Stomach smooth muscle (tissue), 2 donors: ENCODE results near the gene CALCB.

Source experiments
- H3K27ac ChIP-seq: one replicate; pipeline ENCODE4 v1.7.0; 2013; ENCODE audit warnings: mild to moderate bottlenecking, low read length, inconsistent platforms
- H3K27me3 ChIP-seq, 2 donors: one replicate each; pipeline ENCODE4 v1.7.0; 2013; ENCODE audit warnings: low read length in 2 of 2; ENCODE audit not compliant: insufficient read depth in 2 of 2, control insufficient read depth in 1 of 2
- H3K36me3 ChIP-seq, 2 donors: one replicate each; pipeline ENCODE4 v1.7.0; 2013; ENCODE audit warnings: low read length in 2 of 2; ENCODE audit not compliant: control insufficient read depth in 2 of 2, insufficient read depth in 2 of 2
- H3K4me1 ChIP-seq: one replicate; pipeline ENCODE4 v1.7.0; 2013; ENCODE audit warnings: low read length; ENCODE audit not compliant: control insufficient read depth, insufficient read depth
- H3K4me3 ChIP-seq, 2 donors: one replicate each; pipeline ENCODE4 v1.7.0; 2013; ENCODE audit warnings: low read length in 2 of 2
- H3K9ac ChIP-seq, 2 donors: one replicate each; pipeline ENCODE4 v1.7.0; 2013; ENCODE audit warnings: low read length in 2 of 2, mild to moderate bottlenecking in 1 of 2
- H3K9me3 ChIP-seq, 2 donors: one replicate each; pipeline ENCODE4 v1.7.0; 2013; ENCODE audit warnings: low read length in 2 of 2; ENCODE audit not compliant: control insufficient read depth in 2 of 2
- donor health status: healthy.
- donor health status: Pancreatic carcinoma.

The CALCB gene

DNA sequence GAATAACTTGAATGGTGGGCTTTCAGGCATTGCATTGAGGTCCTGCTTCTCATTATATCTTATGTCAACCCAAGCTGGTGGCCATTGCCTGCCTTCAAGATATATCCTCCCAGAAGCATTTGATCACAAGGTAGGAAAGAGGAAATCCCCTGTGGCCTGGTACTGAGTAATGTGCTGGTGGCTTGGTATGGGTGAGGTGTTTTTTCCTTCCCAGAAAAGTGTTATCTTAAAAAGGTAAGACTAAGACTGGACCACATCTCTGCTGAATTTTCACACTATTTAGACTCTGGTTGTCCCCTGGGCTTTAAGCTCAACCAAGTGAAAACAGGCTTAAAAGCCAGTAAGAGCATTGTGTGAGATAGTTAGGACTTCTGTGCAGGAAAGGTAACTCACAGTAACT is 45.0 kb downstream of the CALCB start:
- Histone ChIP-seq H3K4me3 (no peak overlapping the region), H3K4me1 (peaks cover 7% of the 10 kb centered on the region), H3K9ac (no peak overlapping the region), H3K27ac (no peak overlapping the region), H3K9me3 (no peaks in the 10 kb centered on the region), H3K27me3 (peaks cover 16 to 28% of the 10 kb centered on the region in 2 donors), H3K36me3 (no peaks in the 10 kb centered on the region)

- Histone ChIP-seq H3K9ac (no peak overlapping the region), H3K4me3 (no peak overlapping the region), H3K27me3 (peaks cover 18 to 29% of the 10 kb centered on the region in 2 donors), H3K4me1 (peaks cover 5% of the 10 kb centered on the region), H3K9me3 (no peaks in the 10 kb centered on the region), H3K27ac (no peak overlapping the region), H3K36me3 (no peaks in the 10 kb centered on the region)
Measured at GRCh38 chr11:15119352-15119751, 46.0 kb downstream of the CALCB start.

DNA sequence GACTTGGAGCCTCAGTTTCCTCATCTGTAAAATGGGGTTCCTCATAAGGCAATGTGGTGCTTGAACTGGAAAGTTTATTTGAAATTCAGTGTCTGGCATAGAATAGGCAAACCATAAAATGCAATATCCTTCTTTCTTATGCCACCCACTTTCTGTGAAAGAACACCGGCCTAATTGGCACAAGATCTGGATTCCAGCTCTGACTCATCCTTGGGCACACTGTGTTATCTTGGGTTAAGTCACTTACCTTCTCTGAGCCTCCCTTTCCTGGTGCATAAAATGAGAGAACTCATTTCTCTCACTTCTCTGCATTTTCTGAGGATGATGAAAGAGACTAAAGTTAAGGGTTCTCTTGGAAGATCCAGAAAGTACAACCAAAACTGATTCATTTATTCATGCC is 46.4 kb downstream of the CALCB start:
- Histone ChIP-seq H3K9me3 (no peaks in the 10 kb centered on the region), H3K9ac (no peak overlapping the region), H3K27ac (no peak overlapping the region), H3K27me3 (peaks cover 17 to 28% of the 10 kb centered on the region in 2 donors), H3K4me3 (no peak overlapping the region), H3K4me1 (peaks cover 3% of the 10 kb centered on the region), H3K36me3 (no peaks in the 10 kb centered on the region)

DNA sequence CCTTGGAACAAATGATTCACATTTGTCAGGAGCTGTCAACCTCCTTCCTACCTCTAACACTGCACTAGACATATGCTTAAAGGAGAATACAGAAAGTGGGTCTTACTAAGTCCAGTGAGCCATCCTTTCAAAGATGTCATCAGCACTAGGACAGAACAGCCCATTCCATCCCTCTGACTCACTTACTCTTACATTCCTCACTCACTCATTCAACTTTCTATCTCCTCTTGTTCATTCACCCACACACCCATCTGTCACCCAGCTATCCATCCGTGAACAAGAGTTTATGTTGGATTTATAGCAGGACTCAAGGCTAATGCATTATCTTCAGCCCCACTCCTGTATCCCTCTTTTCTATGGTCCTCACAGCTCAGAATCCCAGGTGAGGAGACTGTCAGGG is 50.5 kb downstream of the CALCB start:
- no peak overlapping the region for H3K27ac ChIP-seq
- no peaks in the 10 kb centered on the region for H3K4me1 ChIP-seq
- H3K9me3 ChIP-seq, result no peaks in the 10 kb centered on the region
- no peak overlapping the region for H3K9ac ChIP-seq
- H3K27me3 ChIP-seq, result peaks cover 2 to 4% of the 10 kb centered on the region in 2 donors
- no peaks in the 10 kb centered on the region for H3K36me3 ChIP-seq
- H3K4me3 ChIP-seq, result no peak overlapping the region

GRCh38 chr11:15124528-15124927 is 51.1 kb downstream of the CALCB start:
- no peak overlapping the region for H3K4me3 ChIP-seq
- H3K9ac ChIP-seq, result no peak overlapping the region
- H3K27ac ChIP-seq, result no peak overlapping the region
- H3K9me3 ChIP-seq, result no peaks in the 10 kb centered on the region
- H3K4me1 ChIP-seq, result no peaks in the 10 kb centered on the region
- H3K36me3 ChIP-seq, result no peaks in the 10 kb centered on the region
- H3K27me3 ChIP-seq, result peaks cover 2 to 4% of the 10 kb centered on the region in 2 donors

DNA sequence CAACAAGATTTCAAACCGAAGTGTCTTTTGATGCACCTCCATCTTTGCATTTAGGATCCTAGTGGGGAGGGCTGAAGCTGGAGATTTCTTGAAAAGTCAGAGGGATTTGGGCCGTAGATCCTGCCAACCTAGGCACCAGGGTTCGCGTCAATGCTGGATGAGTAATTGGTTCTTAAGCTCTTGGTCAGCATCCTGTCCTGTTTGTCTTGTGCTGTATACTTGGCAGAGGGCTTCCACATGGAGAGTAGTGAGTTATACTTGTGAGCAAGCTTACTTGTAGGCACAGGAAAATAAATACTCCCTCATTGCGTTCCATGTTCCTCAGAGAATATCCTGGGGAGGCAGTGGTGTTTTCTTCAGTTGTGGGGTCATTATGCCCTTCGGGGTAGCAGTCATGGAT is 53.9 kb downstream of the CALCB start:
- no peaks in the 10 kb centered on the region for H3K4me1 ChIP-seq
- no peak overlapping the region for H3K9ac ChIP-seq
- H3K36me3 ChIP-seq, result no peaks in the 10 kb centered on the region
- no peaks in the 10 kb centered on the region for H3K9me3 ChIP-seq
- no peak overlapping the region for H3K4me3 ChIP-seq
- H3K27me3 ChIP-seq, result peaks cover 4% of the 10 kb centered on the region in 2 donors
- no peak overlapping the region for H3K27ac ChIP-seq
